ENCODE data around the gene TMEM41B.
"Not testable (repeated sequence)": the region's sequence is repeated elsewhere in the genome, so short reads cannot be mapped to it uniquely, and the experiment has no call there.

The TMEM41B gene

GRCh38 chr11:9259981-9260837, 54.2 kb downstream of the TMEM41B start:
- DNase-seq (ENCODE audit: low read depth) = no peak

DNA sequence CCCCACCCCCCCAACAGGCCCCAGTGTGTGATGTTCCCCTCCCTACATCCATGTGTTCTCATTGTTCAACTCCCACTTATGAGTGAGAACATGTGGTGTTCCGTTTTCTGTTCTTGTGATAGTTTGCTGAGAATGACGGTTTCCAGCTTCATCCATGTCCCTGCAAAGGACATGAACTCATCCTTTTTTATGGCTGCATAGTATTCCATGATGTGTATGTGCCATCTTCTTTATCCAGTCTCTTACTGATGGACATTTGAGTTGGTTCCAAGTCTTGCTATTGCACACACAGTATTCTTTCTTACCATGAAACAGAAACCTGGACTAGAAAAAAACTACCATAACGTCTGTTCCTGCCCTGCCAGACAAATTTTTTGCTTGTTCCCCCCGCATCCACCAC, 56.1 kb downstream of the TMEM41B start:
- not testable (repeated sequence) for DNase-seq (ENCODE audit: low read depth)

DNA sequence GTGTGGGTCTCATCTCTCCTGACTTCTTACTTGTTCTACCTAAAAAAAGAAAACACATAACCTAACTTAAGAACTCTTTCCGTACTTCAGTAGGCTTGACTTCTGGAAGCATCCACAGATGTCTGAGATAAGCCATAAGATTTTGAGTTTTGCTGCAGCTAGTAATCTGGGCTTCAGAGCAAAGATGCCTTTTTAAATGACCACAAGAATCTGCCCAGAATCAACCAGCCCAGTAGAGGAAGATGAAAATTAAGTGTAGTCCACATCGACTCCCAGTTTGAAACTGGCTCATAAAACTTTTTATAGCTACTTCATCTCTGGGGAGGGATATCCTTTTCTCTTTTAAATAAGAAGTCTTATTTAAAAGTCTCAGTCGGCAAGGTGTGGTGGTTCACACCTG, 60.0 kb downstream of the TMEM41B start:
- DNase-seq (ENCODE audit: low read depth) = no peak

DNA sequence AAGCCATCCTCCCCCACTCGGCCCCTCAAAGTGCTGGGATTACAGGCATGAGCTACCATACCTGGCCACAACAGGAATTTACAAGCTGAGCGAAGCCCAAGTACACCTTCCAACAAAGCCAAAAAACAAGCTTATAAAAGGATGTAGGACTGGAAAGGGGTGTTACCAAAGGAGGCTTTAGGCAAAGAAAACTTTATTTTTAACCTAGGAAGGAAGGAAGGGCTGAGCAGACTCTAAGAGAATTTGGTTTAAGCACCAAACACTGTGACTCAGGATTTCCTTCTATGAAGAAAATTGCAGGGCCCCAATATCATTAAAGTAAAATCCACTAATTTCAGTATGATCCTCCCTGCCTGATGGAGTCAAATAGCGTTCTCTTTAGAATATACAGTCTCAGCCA, 61.3 kb downstream of the TMEM41B start:
- no peak for DNase-seq (ENCODE audit: low read depth)

DNA sequence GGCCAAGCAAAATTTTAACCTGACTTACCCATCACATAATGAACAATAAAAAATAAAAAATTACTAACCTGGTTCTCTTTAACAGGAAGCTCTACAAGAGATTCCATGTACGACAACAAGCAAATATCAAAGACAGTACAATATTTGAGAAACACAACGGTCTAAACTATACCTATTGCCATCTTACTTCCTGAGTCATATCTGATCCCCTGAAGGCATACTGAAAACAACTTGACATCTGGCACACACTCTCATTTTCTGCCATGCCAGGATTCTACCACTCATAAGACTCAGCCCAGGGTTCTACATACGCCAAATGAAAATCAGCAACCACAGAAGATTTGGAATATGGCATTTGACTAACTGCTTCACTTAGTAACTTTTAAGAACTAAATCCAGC, 63.1 kb downstream of the TMEM41B start:
- no peak for DNase-seq (ENCODE audit: low read depth)

GRCh38 chr11:9250139-9250582, 64.2 kb downstream of the TMEM41B start:
- DNase-seq (ENCODE audit: low read depth) = peak; percentile 74

- DNase-seq (ENCODE audit: low read depth) = no peak
These were observed 65.1 kb downstream of the TMEM41B start for GRCh38 chr11:9249252-9249651.

- DNase-seq (ENCODE audit: low read depth) = no peak
These were observed 66.5 kb downstream of the TMEM41B start for GRCh38 chr11:9247863-9248262.

- not testable (repeated sequence) for DNase-seq (ENCODE audit: low read depth)
These were observed 78.2 kb downstream of the TMEM41B start for GRCh38 chr11:9236242-9236641.

DNA sequence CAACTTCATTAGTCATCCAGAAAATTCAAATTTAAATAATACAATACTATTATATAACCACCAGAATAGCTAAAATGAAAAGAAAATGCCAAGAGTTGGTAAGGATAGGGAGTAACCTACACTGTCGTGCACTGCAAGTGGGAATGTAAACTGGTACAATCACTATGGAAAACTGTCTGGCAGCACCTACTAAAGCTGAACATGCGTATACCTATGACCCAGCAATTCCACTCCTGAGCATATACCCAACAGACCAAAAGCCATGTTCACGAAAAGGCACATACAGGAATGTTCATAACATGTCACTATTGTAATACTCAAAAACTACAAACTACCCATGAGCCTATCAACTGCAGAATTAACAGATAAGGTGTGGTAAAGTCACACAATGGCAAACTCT, 81.9 kb downstream of the TMEM41B start:
- no peak for DNase-seq (ENCODE audit: low read depth)

DNA sequence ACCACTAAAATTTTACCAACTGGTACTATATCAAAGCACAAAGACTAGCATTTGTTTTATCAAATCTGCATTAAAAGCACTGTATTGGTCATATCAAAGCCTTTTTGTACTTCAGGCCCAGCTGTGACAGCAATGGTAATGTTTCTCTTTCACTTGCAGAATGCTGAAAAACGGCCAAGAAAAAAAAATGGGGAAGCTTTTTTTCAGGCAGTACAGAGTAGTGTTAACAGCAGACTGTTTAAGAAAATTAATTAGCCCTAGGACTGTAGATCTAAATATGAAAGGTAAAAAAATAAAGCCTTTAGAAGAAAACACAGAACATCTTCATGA, 82.6 kb downstream of the TMEM41B start:
- DNase-seq (ENCODE audit: low read depth) = no peak

Data from amniotic epithelial cell (primary cell).